ENCODE data around the gene ATF6.

- TF ChIP-seq CTCF (IDR thresholded peaks at IDR 0.05) = no peak
- no peak for TF ChIP-seq POLR2A (IDR thresholded peaks at IDR 0.05)
Observed at GRCh38 chr1:161844696-161845095, 78.6 kb downstream of the ATF6 start.

Data from testis (tissue), 2 donors.